HepG2 (cell line): ENCODE measurements around the gene DCTN1. TPM values are rescaled to one million over a fixed set of nuclear protein-coding genes. Genes with fewer than 3 reads are reported as not detected.

Experiments
- AHDC1 ChIP-seq: sonication (generic); formaldehyde crosslinking; IDR thresholded peaks from 2 replicates; pipeline ENCODE4 v1.5.1; 2020; ENCODE audit warnings: mild to moderate bottlenecking, missing genetic modification reagents, borderline replicate concordance
- CENPBD1 ChIP-seq: sonication (generic); formaldehyde crosslinking; IDR thresholded peaks from 2 replicates; pipeline ENCODE4 v1.8.0; 2022; ENCODE audit warnings: missing genetic modification reagents, low read depth, mild to moderate bottlenecking, borderline replicate concordance
- HDAC2 ChIP-seq: sonication (generic); formaldehyde crosslinking; IDR thresholded peaks from 2 replicates; pipeline ENCODE4 v1.4.0; 2020; ENCODE audit warnings: missing genetic modification reagents
- HOXA7 ChIP-seq: sonication (generic); formaldehyde crosslinking; IDR thresholded peaks from 2 replicates; pipeline ENCODE4 v1.8.1; 2022; ENCODE audit warnings: mild to moderate bottlenecking, missing genetic modification reagents, moderate library complexity
- IRF1 ChIP-seq: sonication (generic); formaldehyde crosslinking; IDR thresholded peaks from 2 replicates; pipeline ENCODE4 v1.4.0; 2020; ENCODE audit warnings: low read depth, mild to moderate bottlenecking, missing genetic modification reagents
- IRF9 ChIP-seq: sonication (generic); formaldehyde crosslinking; IDR thresholded peaks from 2 replicates; pipeline ENCODE4 v1.8.0; 2022; ENCODE audit warnings: missing genetic modification reagents, mild to moderate bottlenecking, borderline replicate concordance
- RBM39 ChIP-seq: fragments of 200-400 bp; formaldehyde crosslinking; IDR thresholded peaks from one replicate; pipeline ENCODE4 v1.6.1; 2018; ENCODE audit warnings: antibody characterized with exemption, mild to moderate bottlenecking, low read depth, low read length; ENCODE audit not compliant: poor library complexity, severe bottlenecking
- SAFB2 ChIP-seq: sonication (generic); formaldehyde crosslinking; IDR thresholded peaks from 2 replicates; pipeline ENCODE4 v1.5.1; 2020; ENCODE audit warnings: missing genetic modification reagents, low read depth, mild to moderate bottlenecking, borderline replicate concordance
- SKIL ChIP-seq: sonication (generic); formaldehyde crosslinking; IDR thresholded peaks from 2 replicates; pipeline ENCODE4 v1.8.0; 2022; ENCODE audit warnings: missing genetic modification reagents, mild to moderate bottlenecking, moderate library complexity, borderline replicate concordance
- ZNF337 ChIP-seq: sonication (generic); formaldehyde crosslinking; IDR thresholded peaks from 2 replicates; pipeline ENCODE4 v1.5.1; 2020; ENCODE audit warnings: missing genetic modification reagents, low read depth, mild to moderate bottlenecking, borderline replicate concordance
- ZNF609 ChIP-seq: sonication (generic); formaldehyde crosslinking; IDR thresholded peaks from 2 replicates; pipeline ENCODE4 v1.4.0; 2020; ENCODE audit warnings: mild to moderate bottlenecking, missing genetic modification reagents, borderline replicate concordance
- polyA plus RNA-seq, 8 experiments: library from polyadenylated mRNA; depleted of rRNA in 3 of 8; stranded (reverse) in 7 of 8; unstranded in 1 of 8; fragments of >200 nt; fragmentation: Illumina TruSeq in 4 of 8; extraction: Trizol in 4 of 8; gene quantifications; 2 replicates each; pipeline versions ENCODE4 v1.2.1 to v1.2.3, GENCODE V29; 2011 to 2016; ENCODE audit warnings: low read depth in 4 of 8, missing spikeins in 1 of 8, mixed read lengths in 1 of 8; ENCODE audit not compliant: insufficient read depth in 1 of 8
- total RNA-seq, 5 experiments: library from RNA; depleted of rRNA; stranded (reverse); fragments of >200 nt; fragmentation: Illumina TruSeq; extraction: Trizol; gene quantifications; 2 replicates each; pipeline ENCODE4 v1.2.3, GENCODE V29; 2016; ENCODE audit warnings: low read depth in 1 of 5

Gene DCTN1
- total and polyA plus RNA-seq, 2 of the 13 experiments (the other 11 are each of a cell fraction or from before 2014, with no cell fraction given): 73.2 to 122 TPM

GRCh38 chr2:74421221-74421870, 41.2 kb upstream of the DCTN1 start, which contains the start of the genes C2orf81 and WDR54 (continued):
- TF ChIP-seq IRF9 (peak; percentile 99), CENPBD1 (CRISPR knock-in tag) (no peak), SKIL (CRISPR knock-in tag) (no peak), ZNF337 (CRISPR knock-in tag) (0 out of 2 replicates have a peak, but pooled peaks have one; percentile 58), RBM39 (peak; percentile 22), SAFB2 (CRISPR knock-in tag) (peak; percentile 80; the same call in 1 of the 2 replicates), AHDC1 (CRISPR knock-in tag) (0 out of 2 replicates have a peak, but pooled peaks have one; percentile 41), IRF1 (no peak), HDAC2 (CRISPR knock-in tag) (peak; percentile 45; the same call in 1 of the 2 replicates), HOXA7 (CRISPR knock-in tag) (no peak), ZNF609 (peak; percentile 40; the same call in 1 of the 2 replicates)
